AG08395 (cell line): ENCODE measurements around the gene ONECUT1.

ENCODE experiments used
- DNase-seq: peaks from one replicate; pipeline ENCODE4 v3.0.0; 2012; ENCODE audit warnings: mixed read lengths, low spot score

Gene ONECUT1

GRCh38 chr15:52782514-52782913, 7.6 kb downstream of the ONECUT1 start:
- no peak for DNase-seq

GRCh38 chr15:52780172-52780980, 9.8 kb downstream of the ONECUT1 start:
- peak; percentile 75 for DNase-seq

- no peak for DNase-seq
These were observed 11.7 kb downstream of the ONECUT1 start for GRCh38 chr15:52778457-52778856.

GRCh38 chr15:52772766-52773165, 17.4 kb downstream of the ONECUT1 start:
- no peak for DNase-seq

GRCh38 chr15:52765785-52766184, 24.4 kb downstream of the ONECUT1 start:
- peak; percentile 23 for DNase-seq

DNA sequence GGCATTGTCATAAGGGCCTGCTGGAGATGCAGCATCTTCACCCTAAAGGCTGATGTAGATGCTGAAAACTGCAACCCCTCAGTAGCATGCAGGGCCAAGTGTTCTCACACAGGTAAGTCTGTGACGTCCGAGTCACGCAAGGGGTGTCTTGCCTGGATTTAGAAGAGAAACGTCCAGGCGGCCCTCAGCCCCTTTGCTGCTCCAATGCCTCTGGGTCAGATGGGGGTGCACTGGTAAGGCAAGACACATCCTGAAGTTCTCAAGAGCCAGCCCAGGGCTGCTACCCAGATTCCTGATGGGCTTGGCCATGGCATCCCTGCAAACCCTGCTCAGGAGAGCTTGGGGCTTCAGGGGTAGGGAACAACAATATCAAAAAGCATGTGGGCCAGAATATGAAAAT, 25.4 kb downstream of the ONECUT1 start:
- no peak for DNase-seq

GRCh38 chr15:52762621-52763020, 27.5 kb downstream of the ONECUT1 start:
- DNase-seq = no peak

DNA sequence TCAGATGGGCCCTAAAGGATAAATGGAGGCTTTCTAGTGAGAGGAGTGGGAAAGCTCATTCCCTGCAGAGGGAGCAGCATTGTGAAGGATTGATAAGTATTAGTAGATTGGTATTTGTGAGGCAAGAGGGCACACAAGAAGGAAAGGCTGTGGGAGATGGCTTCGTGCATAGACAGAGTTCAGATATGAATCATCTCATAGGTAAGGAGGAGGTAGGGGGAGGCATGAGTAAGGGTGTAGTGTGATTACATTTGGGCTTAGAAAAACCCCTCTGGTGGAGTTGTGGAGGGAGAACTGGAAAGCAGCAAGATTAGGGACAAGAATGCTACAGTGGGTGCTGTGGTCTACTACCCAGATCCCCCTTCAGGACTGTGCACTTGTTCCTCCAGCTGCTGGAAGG, 29.6 kb downstream of the ONECUT1 start:
- no peak for DNase-seq

- DNase-seq = no peak
These were observed 30.2 kb downstream of the ONECUT1 start for GRCh38 chr15:52759969-52760368.

- no peak for DNase-seq
These were observed 32.6 kb downstream of the ONECUT1 start for GRCh38 chr15:52757496-52757895.

DNA sequence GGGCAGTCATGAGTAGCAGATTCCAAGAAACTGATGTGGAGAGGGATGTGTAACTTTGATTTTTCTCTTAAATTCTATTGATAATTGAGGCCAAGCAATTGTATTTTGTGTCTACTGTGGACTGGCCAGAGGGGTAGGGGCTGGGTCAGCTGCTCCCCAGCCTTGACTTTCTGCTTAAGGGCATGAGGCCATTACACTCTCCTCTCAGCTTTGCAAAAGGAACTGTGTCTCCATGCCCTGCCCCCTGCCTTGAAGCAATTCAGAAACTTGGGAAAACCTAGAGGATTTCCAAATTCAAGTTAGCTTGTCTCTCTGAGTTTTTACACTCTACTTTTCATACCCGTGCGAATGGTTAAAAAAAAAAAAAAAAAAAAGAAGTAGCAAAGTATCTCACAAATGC, 38.6 kb downstream of the ONECUT1 start:
- DNase-seq = no peak

- DNase-seq = no peak
These were observed 40.9 kb downstream of the ONECUT1 start for GRCh38 chr15:52749258-52749657.

GRCh38 chr15:52746162-52746757, 43.9 kb downstream of the ONECUT1 start:
- DNase-seq = no peak

DNA sequence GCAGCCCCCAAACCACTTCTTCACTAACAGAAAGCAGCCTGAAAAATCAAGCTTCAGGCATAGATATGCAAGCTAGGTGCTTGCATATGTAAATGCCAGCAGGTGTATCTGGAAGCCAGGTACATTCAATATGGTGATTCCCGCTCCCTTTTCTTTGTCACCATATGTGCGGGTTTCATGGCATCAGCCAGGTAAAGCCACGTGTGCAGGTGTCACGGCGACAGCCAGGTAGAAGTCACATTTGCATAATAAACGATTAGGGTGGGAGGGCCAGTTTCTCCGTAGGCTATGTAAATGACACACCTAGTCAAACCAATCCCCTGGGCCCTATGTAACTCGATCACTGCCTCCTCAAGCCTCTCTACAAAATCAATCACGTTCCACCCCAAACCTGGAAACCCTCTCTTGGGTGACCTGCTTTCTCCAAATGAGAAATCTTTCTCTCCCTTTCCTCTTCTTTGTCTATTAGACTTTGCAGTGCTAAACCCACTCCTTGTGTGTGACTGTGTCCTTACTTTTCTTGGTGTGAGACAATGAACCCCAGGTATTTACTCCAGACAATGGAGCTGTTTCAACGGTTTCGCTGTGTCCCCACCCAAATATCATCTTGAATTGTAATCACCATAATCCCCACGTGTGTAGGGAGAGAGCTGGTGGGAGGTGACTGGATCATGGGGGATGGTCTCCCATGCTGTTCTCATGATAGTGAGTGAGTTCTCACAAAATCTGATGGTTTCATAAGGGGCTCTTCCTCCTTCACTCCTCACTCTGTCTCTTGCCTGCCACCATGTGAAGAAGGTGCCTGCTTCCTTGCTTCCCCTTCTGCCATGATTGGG, 44.6 kb downstream of the ONECUT1 start:
- DNase-seq = no peak

GRCh38 chr15:52738311-52738710, 51.8 kb downstream of the ONECUT1 start:
- DNase-seq = no peak

DNA sequence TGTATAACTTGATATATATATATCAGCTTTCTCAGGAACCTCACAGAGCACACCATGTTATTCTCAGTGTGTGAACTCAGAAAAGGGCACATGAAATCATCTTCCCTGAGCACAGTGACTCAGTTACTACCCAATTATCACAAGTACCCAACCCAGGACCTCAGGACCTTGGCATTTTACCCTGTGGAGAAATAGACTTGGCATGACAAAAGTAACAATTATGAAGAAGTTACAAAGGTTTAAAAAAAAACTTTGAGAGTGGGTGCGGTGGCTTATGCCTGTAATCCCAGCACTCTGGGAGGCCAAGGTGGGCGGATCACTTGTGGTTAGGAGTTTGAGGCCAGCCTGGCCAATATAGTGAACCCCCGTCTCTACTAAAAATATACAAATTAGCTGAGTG, 52.4 kb downstream of the ONECUT1 start:
- peak; percentile 29 for DNase-seq

DNA sequence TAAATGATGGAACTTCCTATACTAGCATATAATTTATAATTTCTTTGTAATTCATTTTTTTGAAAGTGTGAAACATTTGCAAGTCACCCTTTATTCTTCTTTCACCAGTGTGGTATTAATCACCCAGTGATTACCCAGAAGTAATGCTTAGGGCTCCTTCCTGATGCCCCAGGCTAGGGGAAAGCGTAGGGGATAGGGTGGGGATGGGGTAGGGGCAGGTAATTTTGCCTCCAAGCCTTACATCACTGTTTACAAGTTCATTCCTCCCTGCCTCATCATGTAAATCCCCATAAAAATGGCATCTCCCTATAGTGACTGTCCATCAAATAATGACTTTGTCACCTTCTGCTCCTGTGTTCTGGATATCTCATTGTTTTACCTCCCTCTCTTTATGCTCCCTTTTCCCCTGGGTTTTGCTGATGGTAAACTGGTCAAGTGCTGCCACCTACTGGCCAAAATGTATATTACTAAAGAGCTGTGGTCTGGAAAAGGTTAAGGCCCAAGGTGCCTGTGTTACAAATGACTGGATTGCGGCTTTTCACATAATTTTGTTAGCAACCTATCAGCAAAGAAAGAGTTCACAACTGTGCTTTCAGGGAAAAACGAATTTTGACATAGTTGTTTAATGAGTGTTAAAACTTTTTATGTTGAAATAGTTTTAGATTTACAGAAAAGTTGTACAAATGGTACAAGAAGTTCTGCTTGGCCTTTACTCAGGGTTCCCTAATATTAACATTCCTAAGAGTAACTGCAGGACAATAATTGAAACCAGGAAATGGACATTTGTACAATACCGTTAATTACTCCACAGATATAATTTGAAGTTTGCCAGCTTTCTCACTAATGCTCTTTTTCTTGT, 54.7 kb downstream of the ONECUT1 start:
- peak; percentile 85 for DNase-seq

- DNase-seq = no peak
These were observed 55.8 kb downstream of the ONECUT1 start for GRCh38 chr15:52734329-52734728.

DNA sequence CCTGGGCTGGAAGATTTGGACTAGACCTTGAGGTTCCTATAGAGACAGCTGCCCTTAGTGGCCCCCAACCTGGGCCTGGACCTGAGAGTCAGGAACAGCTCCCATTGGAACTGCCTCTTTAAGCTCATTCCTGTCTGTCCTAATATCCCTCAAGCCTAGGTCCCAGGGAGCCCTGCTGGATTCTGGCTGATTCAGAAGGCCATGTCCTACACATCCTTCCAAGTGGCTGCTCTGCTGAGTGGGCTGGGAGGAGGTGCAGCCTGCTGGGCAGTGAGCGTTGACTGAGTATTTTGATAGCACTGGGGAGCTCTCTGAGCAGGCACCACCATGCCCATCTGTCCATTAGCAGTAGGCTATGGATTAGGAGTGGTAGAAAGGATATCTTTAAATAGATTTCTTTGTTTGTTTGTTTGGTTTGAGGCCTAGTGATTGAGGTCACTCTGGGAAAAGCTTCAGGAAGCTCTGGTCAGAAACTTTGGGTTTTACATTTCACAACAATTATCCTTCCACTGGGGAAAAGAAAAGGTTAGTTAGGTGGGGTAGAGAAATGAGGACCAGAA, 56.4 kb downstream of the ONECUT1 start:
- peak; percentile 11 for DNase-seq

GRCh38 chr15:52733088-52733487, 57.0 kb downstream of the ONECUT1 start:
- DNase-seq = peak; percentile 17

DNA sequence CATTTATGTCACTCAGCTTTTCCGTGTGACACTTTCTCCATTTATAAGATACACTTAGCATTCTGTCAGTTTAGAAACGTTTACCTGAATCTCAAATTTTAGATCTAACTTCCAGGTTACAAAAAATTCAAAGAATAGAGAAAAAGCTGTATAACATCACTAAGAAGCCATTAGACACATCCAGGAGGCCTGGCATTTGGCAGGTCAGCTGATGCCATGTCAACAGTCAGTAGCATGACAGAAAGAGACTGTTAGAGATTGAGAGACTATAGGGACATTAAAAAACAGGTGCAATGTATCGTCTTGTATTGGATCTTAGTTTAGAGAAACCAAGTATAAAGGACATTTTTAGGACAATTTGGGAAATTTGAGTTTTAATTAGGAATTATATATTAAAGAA, 57.6 kb downstream of the ONECUT1 start:
- no peak for DNase-seq
